SK-N-SH (cell line): Measurements from ENCODE around the gene PEX26. TPM values are rescaled to one million over a fixed set of nuclear protein-coding genes. Genes with fewer than 3 reads are reported as not detected.

Experiments used
- CTCF ChIA-PET: fragments of 300-600, 350-600 bp; formaldehyde crosslinking; extraction: SDS; loops from one replicate; lab custom pipeline; 2021; lab: Yijun Ruan, JAX
- POLR2A ChIA-PET: fragments of 350-600 bp; sonication (Branson Sonifier 250); formaldehyde crosslinking; extraction: SDS; loops from one replicate; lab custom pipeline; 2020; ENCODE audit warnings: antibody characterized with exemption, inconsistent platforms; lab: Yijun Ruan, JAX
- DNase-seq: peaks from one replicate; pipeline ENCODE4 v3.0.0; 2012
- H2AFZ ChIP-seq: fragments of 200-600 bp; sonication (generic); 2 replicates; pipeline ENCODE4 v1.8.1; 2016; ENCODE audit warnings: antibody characterized with exemption, mild to moderate bottlenecking, low read depth
- H3F3A ChIP-seq: fragments of 200-600 bp; sonication (generic); replicated peaks from 2 replicates; pipeline ENCODE3; 2016; ENCODE audit warnings: antibody characterized with exemption, mild to moderate bottlenecking; ENCODE audit not compliant: insufficient read depth
- H3K27ac ChIP-seq, 2 experiments: fragments of 200-500 bp in 1 of 2; fragments of 200-600 bp in 1 of 2; sonication (Bioruptor generic) in 1 of 2; sonication (generic), shearing (Covaris generic) in 1 of 2; 2 replicates each; pipeline versions ENCODE4 v1.5.1 to v1.6.1; 2014 to 2016; ENCODE audit warnings: low read depth in 2 of 2, inconsistent platforms in 1 of 2, low read length in 1 of 2, mild to moderate bottlenecking in 1 of 2, mixed read lengths in 1 of 2
- H3K27me3 ChIP-seq: fragments of 200-600 bp; sonication (generic), shearing (Covaris generic); 2 replicates; pipeline ENCODE4 v1.6.1; 2016; ENCODE audit warnings: mixed run types; ENCODE audit not compliant: insufficient read depth
- H3K36me3 ChIP-seq, 2 experiments: fragments of 200-500 bp in 1 of 2; fragments of 200-600 bp in 1 of 2; sonication (Bioruptor generic) in 1 of 2; sonication (generic) in 1 of 2; replicated peaks in 1 of 2; 2 replicates each; pipeline versions ENCODE3 to v1.5.1; 2014 to 2016; ENCODE audit warnings: low read length in 1 of 2, mild to moderate bottlenecking in 1 of 2; ENCODE audit not compliant: insufficient read depth in 2 of 2, control insufficient read depth in 1 of 2
- H3K4me1 ChIP-seq, 2 experiments: fragments of 200-500 bp in 1 of 2; fragments of 200-600 bp in 1 of 2; sonication (Bioruptor generic) in 1 of 2; sonication (generic), shearing (Covaris generic) in 1 of 2; 2 replicates each; pipeline versions ENCODE4 v1.5.1 to v1.6.1; 2014 to 2016; ENCODE audit warnings: low read depth in 1 of 2, low read length in 1 of 2, mixed run types in 1 of 2; ENCODE audit not compliant: insufficient read depth in 2 of 2, control insufficient read depth in 1 of 2
- H3K4me2 ChIP-seq: fragments of 200-600 bp; sonication (generic), shearing (Covaris generic); 2 replicates; pipeline ENCODE4 v1.6.1; 2017; ENCODE audit warnings: mixed run types
- H3K4me3 ChIP-seq, 2 experiments: fragments of 200-500 bp in 1 of 2; fragments of 200-600 bp in 1 of 2; sonication (Bioruptor generic) in 1 of 2; sonication (generic), shearing (Covaris generic) in 1 of 2; 2 replicates each; pipeline versions ENCODE4 v1.5.1 to v1.8.1; 2014 to 2016; ENCODE audit warnings: low read depth in 2 of 2, inconsistent platforms in 1 of 2, low read length in 1 of 2, mild to moderate bottlenecking in 1 of 2, mixed read lengths in 1 of 2, moderate library complexity in 1 of 2
- H3K79me2 ChIP-seq: fragments of 200-600 bp; sonication (generic); 2 replicates; pipeline ENCODE4 v1.8.1; 2017; ENCODE audit warnings: mild to moderate bottlenecking; ENCODE audit not compliant: insufficient read depth
- H3K9ac ChIP-seq: fragments of 200-600 bp; sonication (generic); 2 replicates; pipeline ENCODE4 v1.6.1; 2017; ENCODE audit warnings: mixed run types
- H3K9me2 ChIP-seq: fragments of 200-600 bp; sonication (generic); 2 replicates; pipeline ENCODE4 v1.6.1; 2017; ENCODE audit warnings: mixed run types
- H3K9me3 ChIP-seq: fragments of 200-600 bp; sonication (generic); 2 replicates; pipeline ENCODE4 v1.6.1; 2017; ENCODE audit warnings: mixed run types, mild to moderate bottlenecking, moderate library complexity
- H4K20me1 ChIP-seq: fragments of 200-600 bp; sonication (generic); 2 replicates; pipeline ENCODE4 v1.6.1; 2017; ENCODE audit warnings: mild to moderate bottlenecking, mixed run types; ENCODE audit not compliant: insufficient read depth
- CHD2 ChIP-seq: fragments of 150-350 bp; IDR thresholded peaks from 2 replicates; pipeline ENCODE4 v1.6.1; 2018; ENCODE audit warnings: low read length; ENCODE audit not compliant: partially characterized antibody
- ELF1 ChIP-seq: IDR thresholded peaks from 2 replicates; pipeline ENCODE4 v1.4.0; 2012
- EP300 ChIP-seq, 2 experiments: IDR thresholded peaks; 2 replicates each; pipeline versions ENCODE4 v1.4.0 to v1.6.1; 2012; ENCODE audit warnings: borderline replicate concordance in 1 of 2, low read depth in 1 of 2, low read length in 1 of 2
- EZH2phosphoT487 ChIP-seq: fragments of 200-600 bp; sonication (generic); IDR thresholded peaks from 2 replicates; pipeline ENCODE4 v1.6.1; 2017; ENCODE audit warnings: low read depth, mixed run types, mild to moderate bottlenecking, antibody characterized with exemption, moderate library complexity, borderline replicate concordance
- FOSL2 ChIP-seq: IDR thresholded peaks from 2 replicates; pipeline ENCODE4 v1.4.0; 2012; ENCODE audit warnings: low read depth, mild to moderate bottlenecking, moderate library complexity, borderline replicate concordance
- GABPA ChIP-seq: IDR thresholded peaks from 2 replicates; pipeline ENCODE4 v1.4.0; 2012; ENCODE audit warnings: low read depth, mild to moderate bottlenecking
- GATA2 ChIP-seq: sonication (generic); formaldehyde crosslinking; IDR thresholded peaks from 2 replicates; pipeline ENCODE4 v1.5.0; 2020; ENCODE audit warnings: mild to moderate bottlenecking, missing genetic modification reagents
- JUND ChIP-seq: IDR thresholded peaks from 2 replicates; pipeline ENCODE4 v1.4.0; 2012
- MAX ChIP-seq: IDR thresholded peaks from 2 replicates; pipeline ENCODE4 v1.4.0; 2012; ENCODE audit warnings: low read depth
- POLR2AphosphoS5 ChIP-seq: IDR thresholded peaks from 2 replicates; pipeline ENCODE4 v1.6.1; 2012; ENCODE audit warnings: low read depth, low read length
- RAD21 ChIP-seq: IDR thresholded peaks from 2 replicates; pipeline ENCODE4 v1.6.1; 2012; ENCODE audit warnings: mild to moderate bottlenecking, low read length
- RCOR1 ChIP-seq: fragments of 150-350 bp; IDR thresholded peaks from 2 replicates; pipeline ENCODE4 v1.6.1; 2017; ENCODE audit warnings: antibody characterized with exemption, low read length
- RFX5 ChIP-seq: IDR thresholded peaks from 2 replicates; pipeline ENCODE4 v1.6.1; 2012; ENCODE audit warnings: mild to moderate bottlenecking, improper control_type of control experiment, low read length
- USF1 ChIP-seq: IDR thresholded peaks from 2 replicates; pipeline ENCODE4 v1.4.0; 2012; ENCODE audit warnings: low read depth, borderline replicate concordance
- YY1 ChIP-seq: IDR thresholded peaks from 2 replicates; pipeline ENCODE4 v1.4.0; 2012; ENCODE audit warnings: low read depth, mild to moderate bottlenecking
- WGBS: methylation state at CpG from one replicate; pipeline ENCODE4 v1.1.6; 2017; ENCODE audit warnings: low lambda C conversion rate; 5-methylcytosine and 5-hydroxymethylcytosine counted together
- polyA plus RNA-seq, 3 experiments: library from polyadenylated mRNA; depleted of rRNA; stranded (reverse); fragments of >200 nt; gene quantifications; 2 replicates each; pipeline ENCODE4 v1.2.3, GENCODE V29; 2012
- TF ChIP-seq, protein P1 (sequence below): IDR thresholded peaks from 2 replicates; pipeline ENCODE4; 2012

The PEX26 gene
- polyA plus RNA-seq, 1 of the 3 experiments (the other 2 are of a cell fraction), result 13.0 TPM

GRCh38 chr22:18057568-18058209 lies 20.1 kb upstream of the PEX26 start (continued):
- peak in 1 of 2 experiments; percentile 68; a peak in 1 of 4 replicates for TF ChIP-seq EP300 (IDR thresholded peaks at IDR 0.05; ENCODE audit: borderline replicate concordance in 1 of 2, low read depth in 1 of 2, low read length in 1 of 2)
- no peak for TF ChIP-seq CHD2
- peak; percentile 81 for TF ChIP-seq JUND
- no peak for TF ChIP-seq EZH2phosphoT487
- no peak for TF ChIP-seq RFX5
- TF ChIP-seq RCOR1, result no peak
- TF ChIP-seq ELF1, result no peak
- peak; percentile 63 for TF ChIP-seq MAX
- TF ChIP-seq POLR2AphosphoS5, result no peak
- no peak for TF ChIP-seq USF1
- TF ChIP-seq, protein P1, sequence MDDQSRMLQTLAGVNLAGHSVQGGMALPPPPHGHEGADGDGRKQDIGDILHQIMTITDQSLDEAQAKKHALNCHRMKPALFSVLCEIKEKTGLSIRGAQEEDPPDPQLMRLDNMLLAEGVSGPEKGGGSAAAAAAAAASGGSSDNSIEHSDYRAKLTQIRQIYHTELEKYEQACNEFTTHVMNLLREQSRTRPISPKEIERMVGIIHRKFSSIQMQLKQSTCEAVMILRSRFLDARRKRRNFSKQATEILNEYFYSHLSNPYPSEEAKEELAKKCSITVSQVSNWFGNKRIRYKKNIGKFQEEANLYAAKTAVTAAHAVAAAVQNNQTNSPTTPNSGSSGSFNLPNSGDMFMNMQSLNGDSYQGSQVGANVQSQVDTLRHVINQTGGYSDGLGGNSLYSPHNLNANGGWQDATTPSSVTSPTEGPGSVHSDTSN, result no peak

DNA sequence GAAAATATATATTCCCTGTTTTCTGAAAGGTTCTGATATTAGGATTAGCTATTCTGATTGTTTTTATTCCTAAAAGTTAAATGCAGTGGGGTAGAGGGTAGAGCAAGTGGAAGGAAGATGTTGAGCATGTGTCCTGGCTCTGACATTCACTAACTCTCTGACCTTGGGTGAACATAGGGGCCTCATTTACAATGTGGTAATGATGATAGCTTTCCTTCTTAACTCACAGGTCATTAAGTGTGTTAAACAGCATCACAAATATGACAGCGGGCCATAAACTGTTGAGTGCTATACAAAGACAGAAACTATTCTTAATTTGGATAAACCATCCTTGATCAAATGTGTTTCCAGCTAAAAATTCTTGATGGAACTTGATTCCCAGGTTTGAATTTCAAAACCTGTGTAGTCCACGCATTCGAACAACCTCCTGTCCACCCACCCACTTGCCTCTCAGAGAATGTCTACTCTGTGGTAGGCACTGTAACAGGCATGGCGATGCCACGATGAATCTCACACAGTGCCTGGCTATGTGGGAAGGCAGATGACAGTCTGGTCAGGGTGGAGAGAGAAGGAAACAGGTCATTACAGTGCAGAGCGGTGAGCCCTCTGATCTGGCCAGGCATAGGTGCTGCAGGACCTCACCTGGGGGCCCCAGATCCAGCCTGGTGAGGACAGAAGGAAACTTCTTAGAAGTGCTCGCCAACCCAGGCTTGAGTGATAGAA lies 19.3 kb upstream of the PEX26 start:
- CTCF ChIA-PET, result interaction anchor here (0.7 to 2.2 kb wide), 3 partner anchors 13 to 24 kb away, joined by 3 to 10 read pairs (median 3); no protein-coding TSS in a partner anchor
- no peaks in the 10 kb centered on the region for H3K36me3 ChIP-seq
- no peaks in the 10 kb centered on the region for H4K20me1 ChIP-seq
- H3K27ac ChIP-seq, result peak overlapping the region in 1 of 2 experiments; percentile 92; a peak in 1 of 4 replicates
- no peaks in the 10 kb centered on the region for H3K9me2 ChIP-seq
- DNase-seq, result no peak
- no peak overlapping the region for H3K4me3 ChIP-seq
- no peaks in the 10 kb centered on the region for H3K9me3 ChIP-seq
- no peak overlapping the region for H3K9ac ChIP-seq
- WGBS, result 95% methylated on average over 5 of the region's 7 CpGs
- H3F3A ChIP-seq, result peaks cover 15% of the 10 kb centered on the region
- H3K4me2 ChIP-seq, result no peak overlapping the region
- no peak for TF ChIP-seq FOSL2
- TF ChIP-seq RAD21, result no peak
- no peak for TF ChIP-seq EP300 (IDR thresholded peaks at IDR 0.05; ENCODE audit: borderline replicate concordance in 1 of 2, low read depth in 1 of 2, low read length in 1 of 2)
- TF ChIP-seq GABPA, result no peak
- TF ChIP-seq YY1, result no peak
- no peak for TF ChIP-seq GATA2 (CRISPR knock-in tag)
- POLR2A ChIA-PET, result no interaction called here
- H2AFZ ChIP-seq, result no peak overlapping the region
- peaks cover 15 to 33% of the 10 kb centered on the region in 2 experiments; a peak in 3 of 4 replicates for H3K4me1 ChIP-seq
- H3K27me3 ChIP-seq, result no peaks in the 10 kb centered on the region
- no peaks in the 10 kb centered on the region for H3K79me2 ChIP-seq
